ENCODE data around the gene HSPB6.

DNA sequence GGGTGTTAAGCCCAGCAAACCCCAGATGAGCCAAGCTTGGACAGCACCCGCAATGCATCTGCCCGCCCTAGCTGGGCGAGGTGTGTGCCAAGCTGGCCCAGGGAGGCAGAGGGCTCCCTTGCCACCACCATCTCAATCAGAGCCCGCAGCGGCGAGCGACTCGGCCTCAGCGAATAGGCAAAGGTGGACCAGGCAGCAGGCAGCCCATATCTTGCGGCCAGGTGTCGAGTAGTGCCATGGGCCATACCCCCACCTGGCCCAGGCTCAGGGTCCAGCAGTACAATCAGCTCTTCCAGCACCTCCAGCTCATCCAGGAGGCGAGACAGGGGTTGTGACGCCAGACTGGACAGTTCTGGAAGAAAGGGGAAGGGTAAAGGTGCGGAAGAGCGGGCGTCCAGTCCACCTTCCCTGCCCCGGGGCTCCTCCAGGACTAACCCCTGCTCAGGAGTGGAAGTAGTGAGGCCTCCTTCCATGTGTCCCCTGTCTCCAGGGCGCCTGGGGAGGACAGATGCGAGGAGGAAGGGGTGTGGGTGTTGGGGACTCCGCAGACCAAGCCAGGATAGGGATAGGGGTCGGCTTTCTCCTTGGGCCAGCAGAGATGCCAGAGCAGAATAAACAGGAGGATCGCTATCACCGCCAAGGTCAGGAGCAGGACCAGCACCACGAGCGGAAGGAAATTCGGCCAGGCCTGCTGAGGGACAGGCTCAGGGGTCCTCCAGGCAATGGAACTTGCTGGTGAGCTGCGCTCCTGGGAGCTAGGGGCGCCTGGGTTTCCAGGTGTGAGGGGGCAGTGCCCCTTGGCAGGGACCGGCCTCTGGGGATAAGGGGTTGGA lies 17.3 kb downstream of the HSPB6 start:
- TF ChIP-seq, protein P1, sequence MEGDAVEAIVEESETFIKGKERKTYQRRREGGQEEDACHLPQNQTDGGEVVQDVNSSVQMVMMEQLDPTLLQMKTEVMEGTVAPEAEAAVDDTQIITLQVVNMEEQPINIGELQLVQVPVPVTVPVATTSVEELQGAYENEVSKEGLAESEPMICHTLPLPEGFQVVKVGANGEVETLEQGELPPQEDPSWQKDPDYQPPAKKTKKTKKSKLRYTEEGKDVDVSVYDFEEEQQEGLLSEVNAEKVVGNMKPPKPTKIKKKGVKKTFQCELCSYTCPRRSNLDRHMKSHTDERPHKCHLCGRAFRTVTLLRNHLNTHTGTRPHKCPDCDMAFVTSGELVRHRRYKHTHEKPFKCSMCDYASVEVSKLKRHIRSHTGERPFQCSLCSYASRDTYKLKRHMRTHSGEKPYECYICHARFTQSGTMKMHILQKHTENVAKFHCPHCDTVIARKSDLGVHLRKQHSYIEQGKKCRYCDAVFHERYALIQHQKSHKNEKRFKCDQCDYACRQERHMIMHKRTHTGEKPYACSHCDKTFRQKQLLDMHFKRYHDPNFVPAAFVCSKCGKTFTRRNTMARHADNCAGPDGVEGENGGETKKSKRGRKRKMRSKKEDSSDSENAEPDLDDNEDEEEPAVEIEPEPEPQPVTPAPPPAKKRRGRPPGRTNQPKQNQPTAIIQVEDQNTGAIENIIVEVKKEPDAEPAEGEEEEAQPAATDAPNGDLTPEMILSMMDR (IDR thresholded peaks at IDR 0.05): no peak
- no peak for TF ChIP-seq POLR2A (IDR thresholded peaks at IDR 0.05)
- TF ChIP-seq POLR2AphosphoS5 (IDR thresholded peaks at IDR 0.05): no peak

All from transverse colon (tissue), 4 donors.